ENCODE results near the gene IRS1.

Gene IRS1

GRCh38 chr2:226754821-226755604 lies 44.6 kb downstream of the IRS1 start:
- Histone ChIP-seq H3F3A (ENCODE audit: insufficient read depth) (no peaks in the 10 kb centered on the region), H3K79me2 (ENCODE audit: insufficient read depth, low read length) (no peaks in the 10 kb centered on the region; the same call in 1 of the 2 replicates), H3K9ac (ENCODE audit: low read length) (no peak overlapping the region), H2AFZ (ENCODE audit: low read depth, low read length, severe bottlenecking) (no peak overlapping the region), H3K4me2 (ENCODE audit: low read depth, low read length, poor library complexity, severe bottlenecking) (no peak overlapping the region), H3K27me3 (ENCODE audit: low read length) (no peaks in the 10 kb centered on the region), H3K9me3 (ENCODE audit: insufficient read depth, low read length) (no peaks in the 10 kb centered on the region), H3K4me3 (ENCODE audit: insufficient read depth, low read length, poor library complexity, severe bottlenecking) (no peak overlapping the region), H4K20me1 (ENCODE audit: low read depth, low read length) (no peaks in the 10 kb centered on the region), H3K36me3 (ENCODE audit: low read length) (no peaks in the 10 kb centered on the region), H3K27ac (ENCODE audit: low read depth, low read length) (no peak overlapping the region), H3K9me2 (replicated peaks; ENCODE audit: insufficient read depth, low read length) (no peaks in the 10 kb centered on the region)
- no peak for TF ChIP-seq EZH2phosphoT487 (conservative IDR thresholded peaks at IDR 0.05; ENCODE audit: low read length)
- no peak for TF ChIP-seq CTCF (IDR thresholded peaks at IDR 0.05; ENCODE audit: insufficient read depth, low read length, poor library complexity, severe bottlenecking)

GRCh38 chr2:226752887-226753286 lies 46.7 kb downstream of the IRS1 start:
- H4K20me1 ChIP-seq (ENCODE audit: low read depth, low read length) = no peaks in the 10 kb centered on the region
- H3K27ac ChIP-seq (ENCODE audit: low read depth, low read length) = no peak overlapping the region
- H3K9ac ChIP-seq (ENCODE audit: low read length) = no peak overlapping the region
- H3K9me3 ChIP-seq (ENCODE audit: insufficient read depth, low read length) = no peaks in the 10 kb centered on the region
- H3K4me3 ChIP-seq (ENCODE audit: insufficient read depth, low read length, poor library complexity, severe bottlenecking) = no peak overlapping the region
- H3F3A ChIP-seq (ENCODE audit: insufficient read depth) = no peaks in the 10 kb centered on the region
- no peak for TF ChIP-seq EZH2phosphoT487 (conservative IDR thresholded peaks at IDR 0.05; ENCODE audit: low read length)
- TF ChIP-seq CTCF (IDR thresholded peaks at IDR 0.05; ENCODE audit: insufficient read depth, low read length, poor library complexity, severe bottlenecking) = no peak
- no peaks in the 10 kb centered on the region for H3K27me3 ChIP-seq (ENCODE audit: low read length)
- no peaks in the 10 kb centered on the region for H3K36me3 ChIP-seq (ENCODE audit: low read length)
- no peak overlapping the region for H2AFZ ChIP-seq (ENCODE audit: low read depth, low read length, severe bottlenecking)
- no peaks in the 10 kb centered on the region for H3K9me2 ChIP-seq (replicated peaks; ENCODE audit: insufficient read depth, low read length)
- no peak overlapping the region for H3K4me2 ChIP-seq (ENCODE audit: low read depth, low read length, poor library complexity, severe bottlenecking)
- H3K79me2 ChIP-seq (ENCODE audit: insufficient read depth, low read length) = no peaks in the 10 kb centered on the region

GRCh38 chr2:226747288-226747687 lies 52.3 kb downstream of the IRS1 start:
- no peak overlapping the region for H2AFZ ChIP-seq (ENCODE audit: low read depth, low read length, severe bottlenecking)
- no peaks in the 10 kb centered on the region for H3K9me3 ChIP-seq (ENCODE audit: insufficient read depth, low read length)
- TF ChIP-seq EZH2phosphoT487 (conservative IDR thresholded peaks at IDR 0.05; ENCODE audit: low read length) (no peak), CTCF (IDR thresholded peaks at IDR 0.05; ENCODE audit: insufficient read depth, low read length, poor library complexity, severe bottlenecking) (no peak)
- no peak overlapping the region for H3K4me2 ChIP-seq (ENCODE audit: low read depth, low read length, poor library complexity, severe bottlenecking)
- H3F3A ChIP-seq (ENCODE audit: insufficient read depth) = no peaks in the 10 kb centered on the region
- H4K20me1 ChIP-seq (ENCODE audit: low read depth, low read length) = no peaks in the 10 kb centered on the region
- no peak overlapping the region for H3K27ac ChIP-seq (ENCODE audit: low read depth, low read length)
- no peak overlapping the region for H3K4me3 ChIP-seq (ENCODE audit: insufficient read depth, low read length, poor library complexity, severe bottlenecking)
- H3K9me2 ChIP-seq (replicated peaks; ENCODE audit: insufficient read depth, low read length) = no peaks in the 10 kb centered on the region
- no peak overlapping the region for H3K9ac ChIP-seq (ENCODE audit: low read length)
- no peaks in the 10 kb centered on the region for H3K79me2 ChIP-seq (ENCODE audit: insufficient read depth, low read length)
- H3K27me3 ChIP-seq (ENCODE audit: low read length) = no peaks in the 10 kb centered on the region
- no peaks in the 10 kb centered on the region for H3K36me3 ChIP-seq (ENCODE audit: low read length)

All from SU-DHL-6 (cell line).